HG03139 (cell line): Measurements from ENCODE around the gene PIGU.

ENCODE experiments used
- ATAC-seq: cut with Tn5 transposase; IDR thresholded peaks from one replicate; pipeline ENCODE4 v1.9.1; 2021; ENCODE audit not compliant: unreplicated experiment

PIGU gene

DNA sequence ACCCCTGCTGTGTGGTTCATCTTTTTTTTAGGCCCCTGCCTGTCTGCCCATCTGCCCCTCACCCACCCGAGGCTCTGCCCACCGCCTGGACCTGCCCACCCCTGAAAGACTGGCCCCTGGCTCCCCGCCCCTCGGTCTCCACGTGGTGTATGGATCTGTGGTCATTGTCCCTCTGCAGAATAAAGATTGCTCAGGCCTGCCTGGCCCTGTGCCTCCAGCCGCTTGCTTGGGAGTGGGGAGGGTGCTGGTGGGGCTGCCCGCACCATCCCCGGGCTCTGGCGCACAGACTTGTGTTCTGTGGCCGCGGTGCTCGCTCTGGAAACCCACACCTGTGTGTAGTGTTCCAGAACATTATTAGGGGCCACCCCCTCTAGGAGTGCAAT lies 116.8 kb downstream of the PIGU start:
- ATAC-seq, result no peak

DNA sequence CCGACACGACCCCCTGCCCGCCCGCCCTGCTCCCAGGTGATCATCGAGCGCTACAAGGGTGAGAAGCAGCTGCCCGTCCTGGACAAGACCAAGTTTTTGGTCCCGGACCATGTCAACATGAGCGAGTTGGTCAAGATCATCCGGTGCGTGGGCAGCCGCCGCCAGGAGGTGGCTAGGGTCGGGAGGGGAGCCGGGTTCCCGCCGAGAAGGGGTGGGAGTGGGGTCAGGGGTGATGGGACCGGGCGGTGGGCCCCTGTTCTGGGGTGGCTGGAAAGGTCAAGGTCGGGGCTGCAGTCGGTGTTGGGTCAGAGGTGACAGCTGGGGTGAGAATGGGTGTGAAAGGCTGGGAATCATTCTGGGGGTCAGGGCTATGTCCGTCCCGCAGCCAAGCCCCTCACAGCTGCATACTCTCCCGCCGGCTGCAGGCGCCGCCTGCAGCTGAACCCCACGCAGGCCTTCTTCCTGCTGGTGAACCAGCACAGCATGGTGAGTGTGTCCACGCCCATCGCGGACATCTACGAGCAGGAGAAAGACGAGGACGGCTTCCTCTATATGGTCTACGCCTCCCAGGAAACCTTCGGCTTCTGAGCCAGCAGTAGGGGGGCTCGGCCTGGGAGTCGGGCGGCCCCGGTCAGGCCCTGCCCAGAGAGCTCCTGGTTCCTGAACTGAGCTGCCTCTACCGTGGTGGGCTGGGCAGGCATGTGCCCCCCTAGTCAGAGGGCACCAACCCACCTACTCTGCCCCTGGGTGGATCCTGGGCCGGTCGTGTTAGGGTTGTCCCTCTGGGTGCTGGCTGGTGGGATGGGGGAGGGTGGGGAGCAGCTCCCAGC lies 117.4 kb downstream of the PIGU start:
- ATAC-seq, result no peak

DNA sequence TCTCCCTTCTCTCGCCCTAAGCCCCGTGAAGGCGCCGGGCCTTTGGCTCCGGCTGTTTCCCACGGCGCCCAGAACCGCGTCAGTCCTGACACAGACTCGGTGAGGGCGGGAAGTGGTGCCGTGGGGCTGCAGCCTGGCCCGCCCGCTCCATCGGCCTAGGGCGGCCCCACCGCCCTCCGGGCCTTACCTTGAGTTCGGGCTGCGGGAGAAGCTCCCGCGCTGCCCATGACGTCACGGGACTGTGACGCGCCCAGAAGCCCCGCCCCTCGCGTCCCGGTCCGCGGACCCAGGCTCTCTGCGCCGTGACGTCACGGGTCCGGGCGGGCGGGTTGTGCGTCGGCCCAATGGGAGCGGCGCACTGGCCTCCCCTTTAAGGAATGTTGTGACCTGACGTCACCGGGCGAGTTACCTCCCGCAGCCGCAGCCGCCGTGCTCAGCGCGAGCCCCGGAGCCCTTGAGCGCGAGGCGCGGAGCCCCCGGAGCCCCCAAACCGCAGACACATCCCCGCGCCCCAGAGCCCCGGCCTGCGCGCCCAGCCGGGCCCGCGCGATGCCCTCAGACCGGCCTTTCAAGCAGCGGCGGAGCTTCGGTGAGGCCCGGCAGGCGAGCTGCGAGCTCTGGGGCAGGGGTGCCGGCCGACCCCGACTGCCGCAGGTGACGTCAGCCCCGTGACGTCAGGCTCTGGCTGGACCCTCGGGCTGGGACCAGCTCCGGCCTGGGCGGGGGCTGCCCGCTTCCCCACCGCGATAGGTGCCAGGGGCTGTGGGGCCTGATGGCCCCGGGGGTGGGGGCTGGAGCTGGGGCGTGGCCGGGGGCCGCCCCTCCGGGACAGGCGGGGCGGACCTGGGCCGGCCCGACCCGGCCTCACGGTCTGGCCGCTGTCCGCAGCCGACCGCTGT lies 118.3 kb downstream of the PIGU start, which contains the start of gene MAP1LC3A:
Gene MAP1LC3A (plus strand): TSS at position 399 of the 899 bp plus-strand sequence. CDS start 151 bp downstream, at position 550.
- no peak for ATAC-seq

DNA sequence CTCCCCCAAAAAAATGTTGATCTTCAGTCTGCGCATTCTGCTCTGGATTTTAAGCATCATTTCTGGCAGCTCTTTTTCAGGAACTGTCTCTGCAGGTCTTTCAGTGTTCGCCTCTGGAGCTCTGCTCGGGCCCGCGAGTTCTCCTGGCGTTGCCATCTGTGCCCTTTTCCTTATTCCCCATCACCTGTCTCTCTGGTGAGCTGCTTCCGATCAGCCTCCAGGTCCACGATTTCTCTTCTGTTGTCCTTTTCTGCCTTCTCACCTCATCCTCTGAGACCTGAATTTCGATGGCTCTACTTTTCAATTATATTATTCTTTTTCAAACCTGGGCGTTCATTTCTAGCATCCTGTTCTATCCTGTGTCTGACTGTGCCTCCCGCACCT lies 119.0 kb downstream of the PIGU start:
- no peak for ATAC-seq

DNA sequence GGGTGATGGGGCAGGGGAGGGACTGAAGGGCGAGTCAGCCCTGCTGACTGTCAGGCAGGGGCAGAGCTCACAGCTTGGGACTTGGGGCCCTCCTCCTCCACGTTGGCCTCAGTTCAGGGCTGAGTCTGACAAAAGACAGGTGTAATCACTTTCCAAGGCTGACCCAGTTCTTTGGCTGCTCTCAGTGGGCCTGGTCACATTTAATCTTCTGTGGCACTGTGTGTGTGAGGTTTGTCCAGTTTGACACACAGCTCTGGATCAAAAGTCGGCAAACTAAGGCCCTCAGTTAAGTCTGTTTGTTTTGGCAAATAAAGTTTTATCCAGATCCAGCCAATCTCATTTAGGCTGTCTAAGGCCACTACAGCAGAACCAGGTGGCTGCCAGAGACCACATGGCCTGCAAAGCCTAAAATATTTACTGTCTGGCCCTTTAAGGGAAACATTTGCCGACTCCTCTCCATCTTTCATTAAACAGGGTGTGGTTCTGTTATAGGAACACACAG lies 123.5 kb downstream of the PIGU start:
- no peak for ATAC-seq

DNA sequence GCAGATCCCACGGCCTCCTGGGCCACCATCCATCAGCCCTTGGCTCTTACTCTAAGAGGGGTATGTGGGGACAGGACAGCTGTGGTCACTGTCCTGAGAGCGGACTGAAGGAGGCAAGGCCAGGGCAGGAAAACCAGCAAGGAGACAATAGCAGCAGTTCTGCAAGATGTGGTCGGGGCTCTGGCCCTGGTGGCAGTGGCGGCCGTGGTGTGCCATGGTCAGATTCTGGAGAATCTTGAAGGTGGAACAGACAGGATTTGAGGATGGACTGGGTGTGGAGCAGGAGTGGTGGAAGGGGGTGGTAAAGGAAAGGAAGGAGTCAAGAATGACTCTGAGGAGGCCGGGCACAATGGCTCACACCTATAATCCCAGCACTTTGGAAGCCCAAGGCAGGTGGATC lies 124.3 kb downstream of the PIGU start:
- no peak for ATAC-seq

DNA sequence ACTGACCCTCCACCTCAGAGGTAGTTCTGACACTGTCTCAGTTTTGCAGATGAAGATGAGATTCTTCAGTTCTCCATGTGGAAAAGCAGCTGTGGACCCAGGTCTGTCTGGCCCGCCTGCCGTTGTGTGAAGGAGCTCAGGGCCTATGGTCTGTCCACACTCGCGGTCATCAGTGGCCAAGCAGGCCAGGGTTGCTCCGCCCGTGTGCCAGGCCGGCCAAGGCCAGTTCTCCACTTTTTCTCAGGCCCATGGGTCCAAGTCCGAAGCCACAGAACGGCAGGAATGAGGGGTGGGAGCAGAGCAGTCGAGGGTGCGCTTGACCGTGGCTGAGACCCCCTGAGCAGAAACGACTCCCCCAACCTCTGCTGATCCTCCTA lies 127.0 kb downstream of the PIGU start:
- ATAC-seq, result no peak

DNA sequence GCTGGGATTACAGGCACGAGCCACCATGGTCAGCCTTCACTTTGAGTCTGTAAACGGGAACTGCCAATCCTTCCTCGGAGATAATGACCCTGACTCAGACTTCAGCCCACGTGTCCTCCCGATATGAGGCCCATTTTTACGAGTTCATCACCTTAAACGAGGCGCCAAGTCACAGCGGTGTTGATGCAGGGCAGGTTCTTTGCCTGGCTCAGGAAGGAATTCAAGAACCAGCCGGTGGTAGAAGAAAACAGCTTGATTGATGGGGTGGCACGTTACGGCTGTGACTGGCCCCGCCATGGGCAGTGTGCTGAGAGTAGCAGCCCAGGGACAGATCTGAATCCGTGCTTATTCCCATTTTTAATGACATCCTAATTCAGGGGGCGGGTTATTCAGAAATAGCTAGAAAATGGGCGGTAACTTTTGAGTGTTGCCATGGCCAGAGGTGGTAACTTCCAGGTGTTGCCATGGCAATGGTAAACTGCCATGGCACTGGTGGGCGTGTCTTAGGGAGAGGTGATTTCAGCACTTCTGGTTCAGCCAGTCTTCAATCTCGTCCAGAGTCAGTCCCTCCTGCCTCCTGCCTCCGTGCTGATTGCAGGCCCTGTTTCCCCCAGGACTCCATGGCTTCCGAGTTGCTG lies 127.5 kb downstream of the PIGU start:
- no peak for ATAC-seq

DNA sequence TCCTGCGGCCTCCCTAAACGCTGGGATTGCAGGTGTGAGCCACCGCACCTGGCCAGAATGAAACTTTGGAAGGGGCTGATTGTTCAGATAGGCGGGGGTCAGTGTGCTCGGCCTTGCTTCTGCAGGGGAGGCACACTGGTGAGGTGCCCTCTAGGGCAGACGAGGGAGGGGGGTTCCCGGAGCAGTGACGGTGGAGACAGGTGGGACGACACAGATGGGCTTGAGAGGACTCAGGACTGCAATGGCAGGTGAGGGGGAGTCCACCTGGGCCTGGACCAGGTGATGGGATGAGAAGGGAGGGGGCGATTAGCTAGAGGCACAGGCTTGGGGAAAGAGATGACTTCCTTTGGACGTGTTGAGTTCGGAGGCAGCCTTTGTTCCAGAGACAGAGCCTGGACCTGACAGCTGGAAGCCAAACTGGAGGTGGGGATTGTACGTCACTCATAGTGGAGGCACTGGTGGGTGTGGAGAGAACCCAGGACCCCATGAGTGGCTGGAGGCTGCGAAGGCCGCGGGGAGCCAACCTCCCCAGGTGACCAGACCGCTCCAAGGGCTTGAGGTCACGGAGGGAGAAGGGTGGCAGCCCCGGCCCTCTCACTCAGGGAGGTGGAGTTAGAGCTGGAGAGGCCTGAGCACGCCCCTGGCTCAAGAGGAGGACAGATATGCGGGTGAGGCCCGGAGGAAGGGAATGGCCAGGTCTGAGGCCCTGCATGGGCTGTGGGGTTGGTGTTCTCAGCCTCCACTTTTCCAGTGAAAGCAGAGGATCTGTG lies 128.9 kb downstream of the PIGU start:
- ATAC-seq, result no peak

DNA sequence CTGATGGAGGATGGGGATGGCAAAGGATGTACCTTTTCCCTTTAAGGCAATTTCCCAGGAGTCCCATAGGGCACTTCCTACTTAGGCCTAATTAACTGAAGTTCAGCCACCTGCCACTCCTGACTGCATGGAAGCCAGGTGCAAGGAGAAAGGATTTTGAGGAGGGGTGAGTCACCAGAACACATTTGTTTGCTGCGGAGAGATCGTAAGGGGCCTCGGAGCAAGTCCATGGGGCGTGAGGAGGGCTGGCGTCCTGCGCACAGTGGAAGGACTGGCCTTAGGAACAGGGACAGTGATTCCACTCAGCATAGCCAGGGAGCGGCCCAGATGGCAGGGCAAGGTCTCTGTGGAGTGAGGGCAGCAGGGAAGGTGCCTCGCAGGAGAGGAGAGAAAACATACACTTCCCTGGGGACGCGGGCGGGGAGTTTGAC lies 130.1 kb downstream of the PIGU start:
- ATAC-seq, result no peak

DNA sequence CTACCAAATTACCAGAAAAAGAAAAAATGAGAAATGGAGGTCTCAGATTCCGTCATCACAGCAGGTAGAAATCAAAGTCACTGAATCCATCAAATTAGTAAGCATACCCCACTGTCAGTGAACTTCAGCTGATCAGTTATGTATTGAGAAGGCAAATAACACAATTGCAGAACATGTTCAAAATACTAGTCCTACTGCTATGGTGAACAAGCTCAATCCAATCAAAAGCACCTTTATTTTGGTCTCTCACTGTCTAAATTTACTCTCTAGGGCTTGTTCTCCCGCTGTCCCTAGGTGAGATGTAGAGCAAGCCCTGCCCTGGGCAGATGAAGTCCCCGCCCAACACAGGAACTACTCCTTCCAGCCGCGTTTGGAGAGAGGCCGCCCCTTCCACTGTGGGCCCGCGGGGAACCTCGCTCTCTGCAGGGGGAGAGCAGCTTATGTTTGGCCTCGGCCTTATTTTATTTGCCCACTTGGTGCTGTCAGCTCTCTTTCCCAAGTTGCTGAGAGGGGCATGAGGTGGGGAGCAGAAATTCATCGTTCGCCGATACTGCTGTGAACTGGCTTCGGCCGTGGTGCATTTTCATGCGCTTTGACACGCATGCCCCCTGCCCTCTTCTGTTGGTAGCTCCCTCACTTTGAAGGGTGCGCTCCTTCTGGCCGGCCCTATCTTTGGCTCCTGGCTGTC lies 132.6 kb downstream of the PIGU start:
- ATAC-seq, result no peak

DNA sequence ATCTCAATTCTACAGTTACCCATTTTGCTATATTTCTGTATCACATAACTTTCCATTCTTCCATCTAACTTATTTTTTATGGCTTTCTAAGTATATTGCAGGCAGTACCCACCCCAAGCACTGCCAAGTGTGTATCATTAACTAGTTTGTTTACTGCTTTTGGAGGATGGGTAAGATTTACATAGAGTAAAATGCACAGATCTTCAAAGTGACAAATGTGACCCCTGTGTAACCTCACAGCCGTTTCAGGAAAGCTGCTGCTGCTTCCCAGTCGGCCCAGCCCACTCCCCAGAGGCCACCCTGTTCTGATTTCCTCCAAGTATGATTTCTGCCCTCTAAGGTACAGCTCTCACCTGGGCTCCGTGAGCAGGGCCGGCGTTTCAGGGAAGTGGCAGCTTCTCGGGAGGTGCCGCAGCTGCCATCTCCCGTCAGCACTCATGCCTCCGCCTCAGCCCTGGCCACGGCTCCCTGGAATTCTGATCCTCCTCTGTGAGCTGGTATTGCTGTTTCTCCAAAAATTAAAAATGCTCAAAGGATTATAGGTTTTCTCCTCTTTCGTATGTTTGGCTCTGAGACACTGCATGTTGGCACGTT lies 133.3 kb downstream of the PIGU start:
- no peak for ATAC-seq

DNA sequence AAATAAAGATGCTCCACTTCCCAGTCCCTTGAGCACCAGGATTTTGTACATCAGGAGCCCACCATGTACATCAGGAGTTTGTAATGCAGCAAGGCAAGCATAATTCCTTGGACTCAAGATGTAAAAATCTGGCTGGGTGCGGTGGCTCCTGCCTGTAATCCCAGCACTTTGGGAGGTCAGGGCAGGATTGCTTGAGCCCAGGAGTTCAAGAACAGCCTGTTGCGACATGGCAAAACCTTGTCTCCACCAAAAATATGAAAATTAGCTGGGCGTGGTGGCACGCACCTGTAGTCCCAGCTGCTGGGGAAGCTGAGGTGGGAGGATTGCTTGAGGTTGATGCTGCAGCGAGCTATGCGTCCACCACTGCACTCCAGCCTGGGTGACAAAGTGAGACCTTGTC lies 134.5 kb downstream of the PIGU start:
- ATAC-seq, result no peak

DNA sequence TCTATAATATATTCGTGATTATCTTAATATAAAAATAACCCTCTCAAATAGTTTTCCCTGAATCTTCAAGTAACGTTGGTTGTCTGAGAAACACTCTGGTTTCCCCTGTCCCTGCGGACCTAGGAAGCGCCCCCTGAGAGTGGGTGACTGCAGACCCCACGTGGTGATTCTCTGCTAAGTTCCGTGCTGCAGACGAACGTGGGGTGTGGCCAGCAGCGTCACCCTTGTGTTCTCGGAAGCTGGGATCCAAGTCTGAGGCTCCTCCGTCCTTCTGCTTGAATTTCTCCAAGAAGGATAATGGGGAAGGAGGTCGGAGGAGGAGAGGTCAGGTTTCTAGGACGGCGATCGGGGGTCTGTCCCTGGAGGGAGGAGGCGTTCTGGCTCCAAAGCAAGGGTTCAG lies 135.0 kb downstream of the PIGU start:
- no peak for ATAC-seq

DNA sequence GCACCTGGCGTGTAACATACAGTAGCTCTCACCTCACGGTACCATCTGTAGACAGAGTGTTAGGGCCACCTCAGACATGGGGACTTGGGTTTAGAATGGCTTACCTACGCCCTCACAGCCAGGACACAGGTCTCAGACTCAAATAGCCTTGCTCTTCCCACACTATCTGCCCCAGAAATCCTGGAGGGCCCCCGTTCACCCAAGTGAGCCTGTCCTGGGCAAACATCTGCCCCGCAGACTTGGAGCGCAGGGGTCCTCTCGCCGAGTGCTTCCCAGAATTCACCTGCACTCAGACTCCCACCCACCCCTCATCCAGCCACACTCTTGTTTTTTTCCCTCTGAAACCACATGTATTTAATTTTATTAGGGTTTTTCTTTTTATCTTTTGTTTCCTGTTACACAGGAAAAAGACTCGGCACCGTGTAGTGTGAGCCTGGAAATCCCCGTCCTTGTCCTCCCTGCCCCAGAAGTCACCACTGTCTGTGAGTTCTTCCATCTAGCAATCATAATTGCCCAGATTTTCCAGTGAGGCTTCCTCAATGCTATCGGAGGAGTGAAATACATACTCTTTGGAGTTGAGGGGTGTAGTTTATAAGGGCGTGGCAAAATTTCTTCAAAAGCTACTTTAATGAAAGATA lies 135.5 kb downstream of the PIGU start:
- no peak for ATAC-seq

DNA sequence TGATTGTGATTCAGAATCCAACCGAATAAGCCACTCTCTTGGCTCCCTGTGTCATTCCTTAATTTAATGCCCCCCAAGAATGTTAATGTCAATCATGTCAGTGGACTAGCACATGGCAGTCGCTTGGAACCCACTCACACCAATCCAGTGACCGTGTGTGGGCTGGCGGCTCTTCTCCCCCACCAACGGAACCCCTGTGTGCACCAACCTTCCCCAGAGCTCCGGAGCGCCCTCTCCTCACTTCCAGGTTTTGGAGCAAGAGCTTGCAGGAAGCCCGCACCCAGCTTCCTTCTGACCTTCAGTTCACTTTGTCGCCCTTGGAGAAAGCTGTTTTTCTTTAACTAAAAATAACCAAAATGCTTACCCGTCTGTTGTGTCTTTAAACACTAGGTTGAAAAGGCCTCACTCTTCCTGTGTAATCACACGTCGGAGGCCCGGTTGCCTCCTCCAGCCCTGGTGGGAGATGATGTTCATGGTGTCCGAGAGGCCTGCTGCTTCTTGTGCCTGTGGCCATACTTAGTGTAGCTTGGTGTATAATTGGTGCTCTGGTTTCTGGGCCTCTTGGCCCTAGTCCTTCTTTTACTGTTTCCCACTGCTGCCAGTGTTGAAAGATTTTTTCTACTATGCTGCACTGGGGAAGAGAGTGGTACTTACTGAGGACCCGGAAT lies 136.2 kb downstream of the PIGU start:
- ATAC-seq, result no peak

DNA sequence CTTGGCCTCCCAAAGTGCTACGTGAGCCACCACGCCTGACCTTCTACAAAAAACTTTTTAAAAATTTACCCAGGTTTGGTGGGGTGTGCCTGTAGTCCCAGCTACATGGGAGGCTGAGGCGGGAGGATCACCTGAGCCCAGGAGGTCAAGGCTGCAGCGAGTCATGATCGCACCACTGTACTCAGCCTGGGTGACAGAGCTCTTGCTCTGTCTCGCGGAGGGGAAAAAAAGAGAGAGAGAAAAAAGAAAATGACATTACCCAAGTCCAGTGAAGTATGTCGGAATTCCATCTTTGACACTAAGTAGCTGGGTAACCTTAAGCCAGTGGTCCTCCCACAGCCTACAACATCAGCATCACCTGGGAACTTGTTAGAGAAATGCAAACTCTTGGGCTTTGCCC lies 137.1 kb downstream of the PIGU start:
- no peak for ATAC-seq

DNA sequence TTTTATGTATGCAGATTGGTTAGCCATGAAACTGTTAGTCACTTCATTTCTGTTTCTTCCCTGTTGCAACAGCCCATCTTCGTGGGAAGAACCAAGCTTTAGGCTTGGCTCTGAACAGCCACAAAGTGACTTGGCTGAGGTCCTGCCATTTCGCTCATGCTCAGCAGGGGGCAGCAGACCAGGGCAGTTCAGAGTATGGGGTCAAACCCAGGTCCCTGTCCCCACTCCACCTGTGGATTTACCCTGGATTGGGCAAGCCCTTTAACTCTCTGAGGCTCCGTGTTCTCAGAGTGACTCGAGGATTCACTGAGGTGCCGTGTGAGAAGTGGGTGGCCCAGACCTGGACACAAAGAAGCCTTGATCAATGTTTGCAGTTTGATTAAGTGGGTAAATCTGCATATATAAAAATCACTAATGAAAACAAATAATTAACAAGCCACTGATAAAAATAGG lies 138.2 kb downstream of the PIGU start:
- ATAC-seq, result no peak

DNA sequence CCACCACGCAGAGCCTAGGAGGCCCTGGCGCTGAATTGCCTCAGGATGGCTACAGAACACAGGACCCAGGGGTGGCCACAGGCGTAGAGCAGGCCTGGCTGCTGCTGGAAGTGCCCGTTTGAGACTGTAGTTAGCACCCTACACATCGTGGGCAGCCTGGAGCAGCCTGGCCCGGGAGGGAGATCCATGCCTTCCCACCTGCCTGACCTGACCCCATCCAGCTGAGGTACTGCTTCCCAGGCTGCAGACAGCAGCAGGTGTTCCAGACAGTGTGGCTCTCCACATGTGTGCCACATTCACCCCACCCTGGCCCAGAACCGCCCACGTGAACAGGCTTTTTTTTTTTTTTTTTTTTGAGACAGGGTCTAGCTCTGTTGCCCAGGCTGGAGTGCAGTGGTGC lies 139.2 kb downstream of the PIGU start:
- no peak for ATAC-seq
